ENCODE measurements around the gene SLIT3.

DNA sequence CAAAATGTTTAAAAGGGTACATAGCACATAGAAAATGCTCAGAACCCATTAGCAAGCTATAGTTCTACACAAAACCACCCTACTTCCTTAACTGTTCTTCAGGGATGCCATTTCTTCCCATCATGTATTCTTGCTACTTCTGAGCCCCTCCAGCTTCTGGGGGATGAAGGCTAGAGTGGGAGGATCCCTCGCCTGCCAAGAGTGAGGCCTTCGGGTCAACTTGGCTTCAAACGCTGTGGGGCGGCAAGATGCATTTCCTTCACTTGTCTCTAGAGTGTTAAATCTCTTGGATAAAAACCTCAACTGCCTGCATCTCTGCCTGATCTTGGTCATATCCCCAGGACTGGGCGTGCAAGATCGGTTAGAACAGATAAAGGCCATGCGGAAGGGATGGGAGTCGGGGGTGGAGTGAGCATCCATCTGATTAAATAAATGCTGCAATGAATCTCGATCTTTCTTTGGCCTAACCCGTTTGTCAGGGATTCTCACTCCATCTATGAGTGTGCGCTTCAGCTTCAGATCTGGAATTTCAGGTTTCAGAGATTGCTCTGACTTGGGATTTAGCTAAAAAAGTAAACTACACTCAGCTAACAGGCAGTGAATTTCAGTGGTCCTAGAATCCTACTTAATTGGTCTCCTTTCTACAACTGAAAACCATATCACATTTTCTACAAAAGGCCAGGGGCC lies 603.8 kb downstream of the SLIT3 start:
- TF ChIP-seq CTCF (IDR thresholded peaks at IDR 0.05; ENCODE audit: low read depth, low read length, poor library complexity, severe bottlenecking): no peak
- no peak for TF ChIP-seq EZH2phosphoT487 (IDR thresholded peaks at IDR 0.05; ENCODE audit: borderline replicate concordance, low read length)

Data from DOHH2 (cell line).